ENCODE measurements around the gene SLC22A23.

The SLC22A23 gene

DNA sequence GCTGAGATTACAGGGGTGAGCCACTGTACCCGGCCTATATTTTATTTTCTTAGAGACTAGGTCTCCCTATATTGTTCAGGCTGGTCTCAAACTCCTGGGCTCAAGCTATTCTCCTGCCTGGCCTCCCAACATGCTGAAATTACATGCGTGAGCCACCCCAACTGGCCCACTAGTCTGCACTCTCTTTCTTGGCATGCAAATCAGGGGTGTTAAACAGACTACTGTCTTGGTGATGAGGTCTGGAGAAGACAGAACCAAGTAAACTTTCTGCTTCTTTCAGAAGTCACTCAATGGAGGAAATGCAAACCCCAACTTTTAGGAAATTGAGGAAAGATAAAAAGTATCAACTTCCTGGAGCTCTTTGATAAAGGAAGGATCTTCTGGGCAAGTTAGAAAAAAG, 221.4 kb downstream of the SLC22A23 start:
- peaks cover 3% of the 10 kb centered on the region for H3K27me3 ChIP-seq (replicated peaks; ENCODE audit: control insufficient read depth, insufficient read depth, low read length)
- no peaks in the 10 kb centered on the region for H3K36me3 ChIP-seq (ENCODE audit: control insufficient read depth, insufficient read depth, low read length)
- DNase-seq (ENCODE audit: extremely low read depth, insufficient read length): peak; percentile 36
- no peak overlapping the region for H3K4me3 ChIP-seq (replicated peaks; ENCODE audit: low read depth, low read length)
- TF ChIP-seq, protein P1, sequence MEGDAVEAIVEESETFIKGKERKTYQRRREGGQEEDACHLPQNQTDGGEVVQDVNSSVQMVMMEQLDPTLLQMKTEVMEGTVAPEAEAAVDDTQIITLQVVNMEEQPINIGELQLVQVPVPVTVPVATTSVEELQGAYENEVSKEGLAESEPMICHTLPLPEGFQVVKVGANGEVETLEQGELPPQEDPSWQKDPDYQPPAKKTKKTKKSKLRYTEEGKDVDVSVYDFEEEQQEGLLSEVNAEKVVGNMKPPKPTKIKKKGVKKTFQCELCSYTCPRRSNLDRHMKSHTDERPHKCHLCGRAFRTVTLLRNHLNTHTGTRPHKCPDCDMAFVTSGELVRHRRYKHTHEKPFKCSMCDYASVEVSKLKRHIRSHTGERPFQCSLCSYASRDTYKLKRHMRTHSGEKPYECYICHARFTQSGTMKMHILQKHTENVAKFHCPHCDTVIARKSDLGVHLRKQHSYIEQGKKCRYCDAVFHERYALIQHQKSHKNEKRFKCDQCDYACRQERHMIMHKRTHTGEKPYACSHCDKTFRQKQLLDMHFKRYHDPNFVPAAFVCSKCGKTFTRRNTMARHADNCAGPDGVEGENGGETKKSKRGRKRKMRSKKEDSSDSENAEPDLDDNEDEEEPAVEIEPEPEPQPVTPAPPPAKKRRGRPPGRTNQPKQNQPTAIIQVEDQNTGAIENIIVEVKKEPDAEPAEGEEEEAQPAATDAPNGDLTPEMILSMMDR (IDR thresholded peaks at IDR 0.05; ENCODE audit: insufficient read depth, low read length, poor library complexity, severe bottlenecking): no peak

GRCh38 chr6:3233904-3234303, 222.9 kb downstream of the SLC22A23 start:
- Histone ChIP-seq H3K27me3 (replicated peaks; ENCODE audit: control insufficient read depth, insufficient read depth, low read length) (peaks cover 9% of the 10 kb centered on the region), H3K36me3 (ENCODE audit: control insufficient read depth, insufficient read depth, low read length) (no peaks in the 10 kb centered on the region), H3K4me3 (replicated peaks; ENCODE audit: low read depth, low read length) (no peak overlapping the region)
- no peak for DNase-seq (ENCODE audit: extremely low read depth, insufficient read length)
- TF ChIP-seq, protein P1 (IDR thresholded peaks at IDR 0.05; ENCODE audit: insufficient read depth, low read length, poor library complexity, severe bottlenecking): no peak

DNA sequence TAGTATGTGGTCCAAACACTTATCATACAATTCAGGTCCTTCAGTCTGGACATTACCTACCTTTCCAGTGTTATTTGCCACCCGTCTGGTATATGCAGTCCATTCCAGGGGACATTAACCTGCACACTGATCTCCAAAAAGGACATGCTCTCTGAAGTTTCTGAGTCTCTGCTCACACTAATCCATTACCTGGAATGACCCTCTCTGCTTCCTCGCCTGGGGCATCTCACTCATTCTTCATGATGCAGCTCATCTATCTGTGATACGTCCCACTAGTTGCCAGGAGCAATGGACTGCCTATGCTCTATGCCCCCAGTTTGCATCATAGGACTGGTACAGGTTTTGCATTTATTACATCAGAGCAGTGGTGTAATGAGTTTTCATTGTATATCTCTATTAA, 223.5 kb downstream of the SLC22A23 start:
- Histone ChIP-seq H3K4me3 (replicated peaks; ENCODE audit: low read depth, low read length) (no peak overlapping the region), H3K36me3 (ENCODE audit: control insufficient read depth, insufficient read depth, low read length) (no peaks in the 10 kb centered on the region), H3K27me3 (replicated peaks; ENCODE audit: control insufficient read depth, insufficient read depth, low read length) (peaks cover 10% of the 10 kb centered on the region)
- DNase-seq (ENCODE audit: extremely low read depth, insufficient read length): no peak
- TF ChIP-seq, protein P1 (IDR thresholded peaks at IDR 0.05; ENCODE audit: insufficient read depth, low read length, poor library complexity, severe bottlenecking): no peak

- H3K4me3 ChIP-seq (replicated peaks; ENCODE audit: low read depth, low read length): no peak overlapping the region
- DNase-seq (ENCODE audit: extremely low read depth, insufficient read length): no peak
- H3K36me3 ChIP-seq (ENCODE audit: control insufficient read depth, insufficient read depth, low read length): no peaks in the 10 kb centered on the region
- peaks cover 10% of the 10 kb centered on the region for H3K27me3 ChIP-seq (replicated peaks; ENCODE audit: control insufficient read depth, insufficient read depth, low read length)
- TF ChIP-seq, protein P1 (IDR thresholded peaks at IDR 0.05; ENCODE audit: insufficient read depth, low read length, poor library complexity, severe bottlenecking): no peak
Measured at GRCh38 chr6:3232017-3232945, 224.6 kb downstream of the SLC22A23 start.

- H3K27me3 ChIP-seq (replicated peaks; ENCODE audit: control insufficient read depth, insufficient read depth, low read length): peaks cover 11% of the 10 kb centered on the region
- no peaks in the 10 kb centered on the region for H3K36me3 ChIP-seq (ENCODE audit: control insufficient read depth, insufficient read depth, low read length)
- TF ChIP-seq, protein P1 (IDR thresholded peaks at IDR 0.05; ENCODE audit: insufficient read depth, low read length, poor library complexity, severe bottlenecking): no peak
- no peak for DNase-seq (ENCODE audit: extremely low read depth, insufficient read length)
- no peak overlapping the region for H3K4me3 ChIP-seq (replicated peaks; ENCODE audit: low read depth, low read length)
Measured at GRCh38 chr6:3231247-3232016, 225.4 kb downstream of the SLC22A23 start.
